Activated naive CD8-positive, alpha-beta T cell treated with anti-CD3 and anti-CD28 coated beads for 36 hours (primary cell): ENCODE data around the gene ELL. TPM values are rescaled to one million over a fixed set of nuclear protein-coding genes. Genes with fewer than 3 reads are reported as not detected.

Experiments used
- DNase-seq: peaks from one replicate; pipeline ENCODE4 v3.0.0; 2021
- H3K27ac Mint-ChIP-seq: one replicate; pipeline ENCODE4 v1.8.0; 2022; ENCODE audit warnings: mild to moderate bottlenecking, moderate library complexity, mixed read lengths
- H3K27me3 Mint-ChIP-seq: one replicate; pipeline ENCODE4 v1.8.0; 2022; ENCODE audit warnings: mild to moderate bottlenecking, mixed read lengths
- H3K36me3 Mint-ChIP-seq: one replicate; pipeline ENCODE4 v1.8.0; 2021; ENCODE audit warnings: mild to moderate bottlenecking, mixed read lengths
- H3K4me1 Mint-ChIP-seq: one replicate; pipeline ENCODE4 v1.8.0; 2021; ENCODE audit warnings: mixed read lengths
- H3K4me3 Mint-ChIP-seq: one replicate; pipeline ENCODE4 v1.8.0; 2022; ENCODE audit warnings: mild to moderate bottlenecking, moderate library complexity, mixed read lengths
- H3K9me3 Mint-ChIP-seq: one replicate; pipeline ENCODE4 v1.8.0; 2022; ENCODE audit warnings: mixed read lengths
- total RNA-seq, 2 experiments: library from RNA; stranded (reverse); gene quantifications; one replicate each; pipeline ENCODE4 v1.2.3, GENCODE V29; 2021

The ELL gene
- total RNA-seq, 2 experiments from 2014 or later = 20.0 to 21.0 TPM

GRCh38 chr19:18478545-18479311 lies 43.1 kb downstream of the ELL start:
- Mint-ChIP-seq H3K27me3 (no peaks in the 10 kb centered on the region), H3K4me3 (peak overlapping the region; percentile 73), H3K9me3 (no peaks in the 10 kb centered on the region), H3K27ac (peak overlapping the region; percentile 94), H3K36me3 (peaks cover 2% of the 10 kb centered on the region), H3K4me1 (peaks cover 51% of the 10 kb centered on the region)
- DNase-seq = peak; percentile 80

- Mint-ChIP-seq H3K4me3 (no peak overlapping the region), H3K4me1 (peaks cover 49% of the 10 kb centered on the region), H3K36me3 (peaks cover 2% of the 10 kb centered on the region), H3K27ac (peak overlapping the region; percentile 94), H3K27me3 (no peaks in the 10 kb centered on the region), H3K9me3 (no peaks in the 10 kb centered on the region)
- no peak for DNase-seq
These were observed 43.9 kb downstream of the ELL start for GRCh38 chr19:18477974-18478373.

GRCh38 chr19:18477042-18477779 lies 44.7 kb downstream of the ELL start:
- Mint-ChIP-seq H3K4me1 (peaks cover 49% of the 10 kb centered on the region), H3K36me3 (peaks cover 2% of the 10 kb centered on the region), H3K9me3 (no peaks in the 10 kb centered on the region), H3K27ac (peak overlapping the region; percentile 94), H3K27me3 (no peaks in the 10 kb centered on the region), H3K4me3 (peak overlapping the region; percentile 41)
- no peak for DNase-seq

GRCh38 chr19:18476507-18477041 lies 45.3 kb downstream of the ELL start:
- no peak overlapping the region for H3K4me3 Mint-ChIP-seq
- no peaks in the 10 kb centered on the region for H3K9me3 Mint-ChIP-seq
- peaks cover 2% of the 10 kb centered on the region for H3K36me3 Mint-ChIP-seq
- H3K27ac Mint-ChIP-seq = peak overlapping the region; percentile 39
- no peak for DNase-seq
- H3K4me1 Mint-ChIP-seq = peaks cover 46% of the 10 kb centered on the region
- H3K27me3 Mint-ChIP-seq = no peaks in the 10 kb centered on the region

- Mint-ChIP-seq H3K36me3 (peaks cover 2% of the 10 kb centered on the region), H3K9me3 (no peaks in the 10 kb centered on the region), H3K4me1 (peaks cover 39% of the 10 kb centered on the region), H3K27ac (no peak overlapping the region), H3K4me3 (no peak overlapping the region), H3K27me3 (no peaks in the 10 kb centered on the region)
- DNase-seq = no peak
These were observed 46.0 kb downstream of the ELL start for GRCh38 chr19:18475762-18476331.

- DNase-seq = no peak
- H3K4me1 Mint-ChIP-seq = peaks cover 32% of the 10 kb centered on the region
- no peak overlapping the region for H3K4me3 Mint-ChIP-seq
- no peaks in the 10 kb centered on the region for H3K27me3 Mint-ChIP-seq
- peaks cover 2% of the 10 kb centered on the region for H3K36me3 Mint-ChIP-seq
- H3K27ac Mint-ChIP-seq = peak overlapping the region; percentile 8
- no peaks in the 10 kb centered on the region for H3K9me3 Mint-ChIP-seq
These were observed 46.8 kb downstream of the ELL start for GRCh38 chr19:18475004-18475453.

- peaks cover 28% of the 10 kb centered on the region for H3K4me1 Mint-ChIP-seq
- DNase-seq = no peak
- H3K27ac Mint-ChIP-seq = peak overlapping the region; percentile 8
- peaks cover 2% of the 10 kb centered on the region for H3K36me3 Mint-ChIP-seq
- no peaks in the 10 kb centered on the region for H3K27me3 Mint-ChIP-seq
- H3K4me3 Mint-ChIP-seq = no peak overlapping the region
- no peaks in the 10 kb centered on the region for H3K9me3 Mint-ChIP-seq
These were observed 47.4 kb downstream of the ELL start for GRCh38 chr19:18474366-18474887.

- DNase-seq = no peak
- Mint-ChIP-seq H3K4me1 (peaks cover 21% of the 10 kb centered on the region), H3K27ac (no peak overlapping the region), H3K9me3 (no peaks in the 10 kb centered on the region), H3K27me3 (no peaks in the 10 kb centered on the region), H3K36me3 (no peaks in the 10 kb centered on the region), H3K4me3 (no peak overlapping the region)
These were observed 48.2 kb downstream of the ELL start for GRCh38 chr19:18473706-18474087.

- Mint-ChIP-seq H3K27ac (peak overlapping the region; percentile 32), H3K27me3 (no peaks in the 10 kb centered on the region), H3K36me3 (no peaks in the 10 kb centered on the region), H3K4me3 (no peak overlapping the region), H3K9me3 (no peaks in the 10 kb centered on the region), H3K4me1 (peaks cover 17% of the 10 kb centered on the region)
- DNase-seq = no peak
These were observed 48.7 kb downstream of the ELL start for GRCh38 chr19:18473003-18473705.

GRCh38 chr19:18470787-18471186 lies 51.1 kb downstream of the ELL start:
- Mint-ChIP-seq H3K9me3 (no peaks in the 10 kb centered on the region), H3K27ac (no peak overlapping the region), H3K4me3 (no peak overlapping the region), H3K4me1 (peaks cover 5% of the 10 kb centered on the region), H3K36me3 (peaks cover 2% of the 10 kb centered on the region), H3K27me3 (no peaks in the 10 kb centered on the region)
- no peak for DNase-seq

- Mint-ChIP-seq H3K4me3 (no peak overlapping the region), H3K27me3 (no peaks in the 10 kb centered on the region), H3K27ac (no peak overlapping the region), H3K9me3 (no peaks in the 10 kb centered on the region), H3K4me1 (peaks cover 2% of the 10 kb centered on the region), H3K36me3 (peaks cover 2% of the 10 kb centered on the region)
- peak; percentile 61 for DNase-seq
These were observed 52.6 kb downstream of the ELL start for GRCh38 chr19:18469069-18469846.

- H3K4me1 Mint-ChIP-seq = peaks cover 2% of the 10 kb centered on the region
- H3K4me3 Mint-ChIP-seq = no peak overlapping the region
- no peak for DNase-seq
- peaks cover 2% of the 10 kb centered on the region for H3K36me3 Mint-ChIP-seq
- no peaks in the 10 kb centered on the region for H3K9me3 Mint-ChIP-seq
- no peak overlapping the region for H3K27ac Mint-ChIP-seq
- no peaks in the 10 kb centered on the region for H3K27me3 Mint-ChIP-seq
These were observed 53.4 kb downstream of the ELL start for GRCh38 chr19:18468517-18468916.

- Mint-ChIP-seq H3K4me3 (no peak overlapping the region), H3K4me1 (peaks cover 2% of the 10 kb centered on the region), H3K36me3 (peaks cover 2% of the 10 kb centered on the region)
These were observed 53.9 kb downstream of the ELL start for GRCh38 chr19:18467978-18468377.

GRCh38 chr19:18466354-18466753 lies 55.5 kb downstream of the ELL start:
- no peak for DNase-seq
- Mint-ChIP-seq H3K36me3 (peaks cover 2% of the 10 kb centered on the region), H3K9me3 (no peaks in the 10 kb centered on the region), H3K27me3 (no peaks in the 10 kb centered on the region), H3K4me3 (no peak overlapping the region), H3K27ac (no peak overlapping the region), H3K4me1 (peaks cover 5% of the 10 kb centered on the region)

More at GRCh38 chr19:18467978-18468377, 53.9 kb downstream of the ELL start:
- no peak for DNase-seq
- H3K27ac Mint-ChIP-seq = peak overlapping the region; percentile 57
- no peaks in the 10 kb centered on the region for H3K9me3 Mint-ChIP-seq
- H3K27me3 Mint-ChIP-seq = no peaks in the 10 kb centered on the region
